Neuronal stem cell (in vitro differentiated cells): ENCODE measurements around the gene NFRKB.

Experiments used
- DNase-seq: peaks from one replicate; pipeline ENCODE4 v3.0.0-alpha.2; 2013; ENCODE audit warnings: low spot score
- H2AFZ ChIP-seq: one replicate; pipeline ENCODE4 v1.6.1; 2013; ENCODE audit warnings: mild to moderate bottlenecking, low read length, inconsistent platforms
- H2AK5ac ChIP-seq: 2 replicates; pipeline ENCODE4 v1.6.1; 2013; ENCODE audit warnings: low read depth, mild to moderate bottlenecking, inconsistent platforms, low read length, moderate library complexity, mixed read lengths
- H2BK120ac ChIP-seq: 2 replicates; pipeline ENCODE4 v1.6.1; 2013; ENCODE audit warnings: low read depth, mild to moderate bottlenecking, inconsistent platforms, low read length, moderate library complexity, mixed read lengths
- H2BK12ac ChIP-seq: one replicate; pipeline ENCODE4 v1.6.1; 2013; ENCODE audit warnings: low read length, inconsistent platforms
- H2BK15ac ChIP-seq: 2 replicates; pipeline ENCODE4 v1.6.1; 2013; ENCODE audit warnings: mild to moderate bottlenecking, low read length, inconsistent platforms, mixed read lengths
- H2BK5ac ChIP-seq: one replicate; pipeline ENCODE4 v1.6.1; 2013; ENCODE audit warnings: inconsistent platforms, mild to moderate bottlenecking, low read length, moderate library complexity
- H3K14ac ChIP-seq: one replicate; pipeline ENCODE4 v1.6.1; 2013; ENCODE audit warnings: low read length, inconsistent platforms
- H3K18ac ChIP-seq: 2 replicates; pipeline ENCODE4 v1.6.1; 2013; ENCODE audit warnings: low read length, inconsistent platforms
- H3K23ac ChIP-seq: 2 replicates; pipeline ENCODE4 v1.6.1; 2013; ENCODE audit warnings: low read depth, mild to moderate bottlenecking, mixed read lengths, low read length, inconsistent platforms; ENCODE audit not compliant: poor library complexity
- H3K27ac ChIP-seq: replicated peaks from 3 replicates; pipeline ENCODE4 v1.5.1; 2013; ENCODE audit warnings: low read length, inconsistent platforms
- H3K27me3 ChIP-seq, 3 experiments: 2 replicates each; pipeline ENCODE4 v1.6.1; 2013; ENCODE audit warnings: low read length in 3 of 3, mild to moderate bottlenecking in 2 of 3, inconsistent platforms in 1 of 3, low read depth in 1 of 3, mixed read lengths in 1 of 3, moderate library complexity in 1 of 3; ENCODE audit not compliant: control insufficient read depth in 3 of 3, insufficient read depth in 3 of 3
- H3K36me3 ChIP-seq, 2 donors: replicated peaks in 1 of 2; 2 replicates each; pipeline ENCODE4 v1.6.1; 2013; ENCODE audit warnings: low read length in 2 of 2; ENCODE audit not compliant: control insufficient read depth in 2 of 2, insufficient read depth in 2 of 2
- H3K4ac ChIP-seq: 2 replicates; pipeline ENCODE4 v1.6.1; 2013; ENCODE audit warnings: inconsistent platforms, mild to moderate bottlenecking, low read length, moderate library complexity
- H3K4me1 ChIP-seq, 2 donors: 1 replicate in 1 of 2; 2 replicates in 1 of 2; pipeline ENCODE4 v1.6.1; 2013; ENCODE audit warnings: low read length in 2 of 2, low read depth in 1 of 2; ENCODE audit not compliant: control insufficient read depth in 2 of 2, insufficient read depth in 1 of 2
- H3K4me2 ChIP-seq: one replicate; pipeline ENCODE4 v1.6.1; 2013; ENCODE audit warnings: mild to moderate bottlenecking, low read length, inconsistent platforms; ENCODE audit not compliant: insufficient read depth, poor library complexity, severe bottlenecking
- H3K4me3 ChIP-seq, 2 donors: 2 replicates each; pipeline ENCODE4 v1.5.1; 2013; ENCODE audit warnings: low read length in 2 of 2, mild to moderate bottlenecking in 2 of 2, inconsistent platforms in 1 of 2, moderate library complexity in 1 of 2
- H3K79me1 ChIP-seq: one replicate; pipeline ENCODE4 v1.6.1; 2013; ENCODE audit warnings: low read depth, mild to moderate bottlenecking, inconsistent platforms, low read length, moderate library complexity
- H3K9ac ChIP-seq: one replicate; pipeline ENCODE4 v1.6.1; 2013; ENCODE audit warnings: mild to moderate bottlenecking, low read depth, low read length, inconsistent platforms; ENCODE audit not compliant: poor library complexity
- H3K9me3 ChIP-seq, 2 donors: replicated peaks in 1 of 2; 2 replicates each; pipeline versions ENCODE3 to v1.6.1; 2013; ENCODE audit warnings: low read length in 2 of 2, mild to moderate bottlenecking in 2 of 2, inconsistent platforms in 1 of 2, low read depth in 1 of 2, mixed read lengths in 1 of 2, moderate library complexity in 1 of 2; ENCODE audit not compliant: control insufficient read depth in 2 of 2, insufficient read depth in 1 of 2
- H4K8ac ChIP-seq: one replicate; pipeline ENCODE4 v1.6.1; 2013; ENCODE audit warnings: low read depth, mild to moderate bottlenecking, inconsistent platforms, low read length, moderate library complexity
- H4K91ac ChIP-seq: one replicate; pipeline ENCODE4 v1.6.1; 2013; ENCODE audit warnings: low read length, low read depth, mild to moderate bottlenecking, inconsistent platforms; ENCODE audit not compliant: poor library complexity
- WGBS, 2 donors: extraction: QIAGEN DNeasy Blood & Tissue Kit; methylation state at CpG; one replicate each; pipeline ENCODE4 v1.1.7; 2013; ENCODE audit warnings: missing lambda C conversion rate in 2 of 2, mixed read lengths in 1 of 2; ENCODE audit not compliant: insufficient read length in 2 of 2, insufficient replicate concordance in 1 of 2; ENCODE audit errors: extremely low coverage in 2 of 2; 5-methylcytosine and 5-hydroxymethylcytosine counted together

Gene NFRKB

DNA sequence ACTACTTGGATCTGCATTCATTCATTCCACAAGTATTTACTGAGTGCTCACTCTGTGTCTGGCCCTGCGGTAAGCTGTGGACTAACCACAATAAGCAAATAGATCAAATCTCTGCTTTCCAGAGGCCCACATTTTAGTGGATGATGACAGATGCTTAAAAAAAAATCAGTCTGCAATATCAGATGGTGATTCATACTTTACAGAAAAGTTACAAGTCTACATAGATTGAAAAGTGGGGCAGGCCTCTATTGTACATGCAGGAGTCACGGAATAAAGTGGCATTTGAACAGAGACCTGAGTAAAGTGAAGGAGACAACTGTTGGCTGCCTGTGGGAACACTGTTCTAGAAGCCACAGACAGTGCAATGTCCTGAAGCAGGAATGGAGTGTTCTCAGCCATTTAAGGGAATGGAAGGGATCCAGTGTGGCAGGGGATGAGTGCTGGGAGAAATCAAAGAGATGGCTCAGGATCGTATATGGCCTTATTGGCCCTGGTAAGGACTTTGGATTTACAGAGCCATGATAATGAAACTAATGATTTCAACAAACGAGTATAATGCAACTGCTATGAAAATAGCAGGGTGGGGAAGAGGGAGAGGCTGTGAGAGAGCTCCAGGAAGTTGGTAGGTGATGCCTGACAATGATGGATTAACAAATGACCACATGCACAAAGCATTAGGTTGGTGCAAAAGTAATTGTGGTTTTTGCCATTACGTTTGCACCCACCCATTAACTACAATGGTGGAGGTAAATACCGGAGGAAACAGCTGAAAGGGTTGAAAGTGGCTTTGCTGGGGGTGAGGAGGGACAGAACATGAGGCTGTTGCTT lies 48.7 kb downstream of the NFRKB start:
- H3K4me2 ChIP-seq = no peak overlapping the region
- no peak overlapping the region for H2BK12ac ChIP-seq
- H4K8ac ChIP-seq = no peak overlapping the region
- H3K27ac ChIP-seq = no peak overlapping the region
- no CpG with 5 or more reads among the region's 6 CpGs for WGBS, 2 donors
- H3K79me1 ChIP-seq = no peaks in the 10 kb centered on the region
- no peak for DNase-seq
- no peak overlapping the region for H2AFZ ChIP-seq
- no peak overlapping the region for H3K4ac ChIP-seq
- peak overlapping the region; percentile 73 for H3K18ac ChIP-seq
- no peak overlapping the region for H3K4me3 ChIP-seq
- H2BK120ac ChIP-seq = no peak overlapping the region
- H2BK5ac ChIP-seq = no peak overlapping the region
- H3K36me3 ChIP-seq = no peaks in the 10 kb centered on the region
- no peak overlapping the region for H2BK15ac ChIP-seq
- peaks cover 0 to 6% of the 10 kb centered on the region in 2 donors for H3K4me1 ChIP-seq
- H3K14ac ChIP-seq = no peak overlapping the region
- no peak overlapping the region for H4K91ac ChIP-seq
- no peak overlapping the region for H3K23ac ChIP-seq
- no peaks in the 10 kb centered on the region for H3K27me3 ChIP-seq
- H2AK5ac ChIP-seq = no peak overlapping the region
- H3K9ac ChIP-seq = no peak overlapping the region
- peaks cover 0 to 2% of the 10 kb centered on the region in 2 donors for H3K9me3 ChIP-seq
